Ovary (tissue), 9 donors: ENCODE data around the gene CFAP61. TPM values are rescaled to one million over a fixed set of nuclear protein-coding genes. Genes with fewer than 3 reads are reported as not detected.

ENCODE experiments used
- DNase-seq, 5 donors: peaks; one replicate each; pipeline ENCODE4 v3.0.0-alpha.2; 2019 to 2020
- H3K27ac ChIP-seq, 2 donors: fragments of 200-600 bp; one replicate each; pipeline versions ENCODE4 v1.5.1 to v1.8.0; 2019 to 2022
- H3K27me3 ChIP-seq: fragments of 200-600 bp; one replicate; pipeline ENCODE4 v1.8.0; 2022
- H3K36me3 ChIP-seq: fragments of 200-600 bp; sonication (generic); one replicate; pipeline ENCODE4 v1.5.1; 2019
- H3K4me1 ChIP-seq: one replicate; pipeline ENCODE4 v1.8.1; 2013; ENCODE audit warnings: mild to moderate bottlenecking, moderate library complexity; ENCODE audit not compliant: insufficient read depth
- H3K4me3 ChIP-seq: fragments of 200-600 bp; sonication (generic); one replicate; pipeline ENCODE4 v1.5.1; 2017
- H3K9me3 ChIP-seq, 2 donors: fragments of 200-600 bp in 1 of 2; sonication (generic) in 1 of 2; one replicate each; pipeline versions ENCODE4 v1.5.1 to v1.8.1; 2013 to 2019; ENCODE audit warnings: mild to moderate bottlenecking in 1 of 2, moderate library complexity in 1 of 2
- EP300 ChIP-seq: sonication (generic); formaldehyde crosslinking; IDR thresholded peaks from one replicate; pipeline ENCODE4 v1.6.1; 2017; ENCODE audit warnings: antibody characterized with exemption
- POLR2A ChIP-seq: fragments of 450-650 bp; IDR thresholded peaks from one replicate; pipeline ENCODE4 v1.6.1; 2017; ENCODE audit warnings: antibody characterized with exemption, mild to moderate bottlenecking, moderate library complexity
- WGBS, 3 donors: extraction: QIAGEN DNeasy Blood & Tissue Kit in 1 of 3; methylation state at CpG; one replicate each; pipeline versions ENCODE4 v1.1.5 to v1.1.7; 2013 to 2017; 5-methylcytosine and 5-hydroxymethylcytosine counted together
- intact Hi-C, 4 donors: fragments of 100-400 bp; cut with DNase I; formaldehyde crosslinking; loops; one replicate each; pipeline versions ENCODE4 v1.11.0 to v1.15.1; 2022 to 2023
- polyA plus RNA-seq, 2 donors: library from polyadenylated mRNA; stranded (reverse); fragments of 200-250 nt in 1 of 2; fragments of 350-450 nt in 1 of 2; fragmentation: Illumina TruSeq in 1 of 2; extraction: RNeasy Lipid Tissue Mini Kit (QIAGEN cat#74804) in 1 of 2; gene quantifications; one replicate each; pipeline ENCODE4 v1.2.3, GENCODE V29; 2013 to 2014
- total RNA-seq, 7 donors: library from RNA; depleted of rRNA in 2 of 7; stranded (reverse); fragments of >200 nt in 2 of 7; fragmentation: NEBNext Ultra II Directional in 3 of 7; extraction: Animal tissue kit (Norgen Biotek cat#: 25700) in 3 of 7; gene quantifications; one replicate each; pipeline versions ENCODE4 v1.1.0 to v1.2.4, GENCODE V29; 2016 to 2023
- TF ChIP-seq, protein P1 (sequence below), 3 donors: fragments of 450-650 bp in 2 of 3; fragments of 200-600 bp in 1 of 3; IDR thresholded peaks; one replicate each; pipeline versions ENCODE4 v1.5.1 to v1.8.0; 2016 to 2022; ENCODE audit warnings: antibody characterized with exemption in 3 of 3, mild to moderate bottlenecking in 1 of 3
- donor health status: DM: no; HTN: no; CAD: no; lungs with moderate emphysema.
- donor health status: DM: no; HTN: no; CAD: no.
- donor health status: Bipolar disorder and iron deficiency.
- donor health status: DM: yes; HTN: yes; CAD: no.
- donor health status: DM: no; HTN: no; CAD: no.
- donor health status: DM: yes; HTN: yes; CAD: no.

Gene CFAP61
- total and polyA plus RNA-seq, 9 donors, result 0.12 to 13.1 (median 0.96) TPM; not detected in 1

DNA sequence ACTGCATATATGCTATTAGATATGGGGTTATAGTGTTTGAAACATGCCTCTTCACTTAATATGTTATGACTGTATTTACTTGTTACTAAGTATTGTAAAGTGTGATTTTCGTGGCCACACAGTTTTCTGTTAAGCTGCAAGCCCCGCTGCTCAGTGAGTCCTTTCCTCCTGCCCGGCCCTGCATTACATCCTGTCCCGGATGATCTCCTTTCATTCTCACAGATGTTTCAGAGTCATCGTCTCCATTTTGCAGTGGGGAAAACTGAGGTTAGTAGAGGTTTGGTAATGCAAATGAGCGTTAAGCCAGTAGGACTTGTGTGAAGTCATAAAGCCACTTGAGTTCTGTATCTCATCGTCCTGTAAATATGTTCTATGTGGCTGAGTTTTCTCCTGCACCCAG is 155.5 kb downstream of the CFAP61 start:
- intact Hi-C loops, result no loop called here
- TF ChIP-seq POLR2A, result no peak
- TF ChIP-seq EP300, result no peak
- TF ChIP-seq, protein P1, sequence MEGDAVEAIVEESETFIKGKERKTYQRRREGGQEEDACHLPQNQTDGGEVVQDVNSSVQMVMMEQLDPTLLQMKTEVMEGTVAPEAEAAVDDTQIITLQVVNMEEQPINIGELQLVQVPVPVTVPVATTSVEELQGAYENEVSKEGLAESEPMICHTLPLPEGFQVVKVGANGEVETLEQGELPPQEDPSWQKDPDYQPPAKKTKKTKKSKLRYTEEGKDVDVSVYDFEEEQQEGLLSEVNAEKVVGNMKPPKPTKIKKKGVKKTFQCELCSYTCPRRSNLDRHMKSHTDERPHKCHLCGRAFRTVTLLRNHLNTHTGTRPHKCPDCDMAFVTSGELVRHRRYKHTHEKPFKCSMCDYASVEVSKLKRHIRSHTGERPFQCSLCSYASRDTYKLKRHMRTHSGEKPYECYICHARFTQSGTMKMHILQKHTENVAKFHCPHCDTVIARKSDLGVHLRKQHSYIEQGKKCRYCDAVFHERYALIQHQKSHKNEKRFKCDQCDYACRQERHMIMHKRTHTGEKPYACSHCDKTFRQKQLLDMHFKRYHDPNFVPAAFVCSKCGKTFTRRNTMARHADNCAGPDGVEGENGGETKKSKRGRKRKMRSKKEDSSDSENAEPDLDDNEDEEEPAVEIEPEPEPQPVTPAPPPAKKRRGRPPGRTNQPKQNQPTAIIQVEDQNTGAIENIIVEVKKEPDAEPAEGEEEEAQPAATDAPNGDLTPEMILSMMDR (IDR thresholded peaks at IDR 0.05), result no peak
- no peaks in the 10 kb centered on the region for H3K27me3 ChIP-seq
- no peaks in the 10 kb centered on the region for H3K4me1 ChIP-seq
- no peak for DNase-seq
- H3K36me3 ChIP-seq, result no peaks in the 10 kb centered on the region
- H3K27ac ChIP-seq, result no peak overlapping the region
- H3K4me3 ChIP-seq, result no peak overlapping the region
- 78 to 85% (median 83%) methylated on average over 7 of the region's 7 CpGs for WGBS, 3 donors
- H3K9me3 ChIP-seq, result no peaks in the 10 kb centered on the region

DNA sequence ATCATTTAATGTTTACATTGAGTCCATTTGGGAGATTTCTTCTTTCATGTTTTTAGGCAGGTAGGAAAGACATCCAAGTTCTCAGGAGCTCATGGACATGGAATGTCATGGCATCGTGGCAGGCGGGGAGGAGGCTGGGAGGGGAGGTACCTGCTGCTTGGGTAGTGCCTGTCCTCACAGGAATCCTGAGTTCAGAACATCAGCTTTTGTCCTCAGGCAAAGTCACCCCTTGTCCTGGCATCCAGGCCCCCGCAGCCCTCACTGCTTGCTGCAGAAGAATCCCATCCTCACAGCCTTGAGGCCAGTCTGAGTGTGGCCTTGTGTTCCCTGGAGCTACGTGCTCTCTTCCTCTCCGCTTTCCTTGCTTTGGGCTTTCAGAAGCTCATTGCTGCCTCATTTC is 157.4 kb downstream of the CFAP61 start:
- H3K27ac ChIP-seq, result no peak overlapping the region

DNA sequence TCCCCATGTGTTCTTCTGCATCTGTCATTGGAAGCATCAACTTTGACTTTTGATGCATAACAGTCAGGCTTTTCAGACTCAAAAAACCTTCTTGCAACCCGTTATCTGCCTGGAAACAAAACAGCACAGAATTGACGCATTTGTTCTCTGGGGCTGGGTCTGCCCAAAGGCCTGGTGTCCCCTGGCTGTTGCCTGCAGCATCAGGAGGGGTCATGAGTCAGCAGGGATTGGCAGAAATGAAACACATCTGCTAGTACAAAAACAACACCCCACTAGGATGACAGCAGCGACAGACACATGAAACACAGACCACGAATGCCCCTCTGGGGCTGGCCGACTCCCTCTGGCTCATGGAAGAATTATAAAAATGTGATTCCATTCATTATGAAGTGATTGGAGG is 158.0 kb downstream of the CFAP61 start:
- H3K9me3 ChIP-seq, result no peaks in the 10 kb centered on the region
- no peak overlapping the region for H3K27ac ChIP-seq
- 66 to 70% (median 69%) methylated on average over 5 of the region's 5 CpGs for WGBS, 3 donors
- H3K4me1 ChIP-seq, result no peaks in the 10 kb centered on the region
- no peaks in the 10 kb centered on the region for H3K36me3 ChIP-seq
- intact Hi-C loops, result no loop called here
- DNase-seq, result no peak
- H3K4me3 ChIP-seq, result no peak overlapping the region
- no peak for TF ChIP-seq POLR2A
- TF ChIP-seq EP300, result no peak
- TF ChIP-seq, protein P1 (IDR thresholded peaks at IDR 0.05), result no peak
- H3K27me3 ChIP-seq, result no peaks in the 10 kb centered on the region

More for the DNA sequence above, 157.4 kb downstream of the CFAP61 start:
- Histone ChIP-seq H3K4me1 (no peaks in the 10 kb centered on the region), H3K36me3 (no peaks in the 10 kb centered on the region), H3K4me3 (no peak overlapping the region), H3K27me3 (no peaks in the 10 kb centered on the region), H3K9me3 (no peaks in the 10 kb centered on the region)
- DNase-seq, result no peak
- TF ChIP-seq, protein P1 (IDR thresholded peaks at IDR 0.05), result no peak
- TF ChIP-seq POLR2A (no peak), EP300 (no peak)
- intact Hi-C loops, result no loop called here
- WGBS, 3 donors, result 83 to 92% (median 87%) methylated on average over 5 of the region's 5 CpGs

DNA sequence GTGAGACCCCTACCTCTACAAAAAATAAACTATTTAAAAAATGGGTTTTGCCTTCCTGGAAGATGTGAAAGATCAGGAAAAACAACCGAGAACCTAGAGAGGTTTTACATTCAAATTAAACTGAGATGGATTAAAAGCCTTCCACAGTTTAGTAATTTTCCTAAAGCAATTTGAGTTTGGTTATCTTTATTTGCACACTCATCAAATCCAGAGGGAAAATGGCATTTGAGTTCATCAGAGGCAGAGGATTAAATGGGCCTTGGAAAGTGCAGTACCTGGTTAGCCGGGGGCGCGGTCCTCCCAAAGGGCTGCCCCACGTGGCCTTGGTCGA is 158.6 kb downstream of the CFAP61 start:
- intact Hi-C loops, result no loop called here

More for the DNA sequence above, 158.6 kb downstream of the CFAP61 start:
- no peaks in the 10 kb centered on the region for H3K27me3 ChIP-seq
- H3K36me3 ChIP-seq, result no peaks in the 10 kb centered on the region
- TF ChIP-seq, protein P1 (IDR thresholded peaks at IDR 0.05), result no peak
- TF ChIP-seq POLR2A (no peak), EP300 (no peak)
- no peak for DNase-seq
- no peak overlapping the region for H3K27ac ChIP-seq
- H3K4me1 ChIP-seq, result no peaks in the 10 kb centered on the region
- no peak overlapping the region for H3K4me3 ChIP-seq
- WGBS, 3 donors, result 71 to 75% (median 74%) methylated on average over 6 of the region's 6 CpGs
- H3K9me3 ChIP-seq, result no peaks in the 10 kb centered on the region
